GM19324 (cell line): ENCODE results near the gene PLAAT3.
"Not testable (repeated sequence)": the region's sequence is repeated elsewhere in the genome, so short reads cannot be mapped to it uniquely, and the experiment has no call there.

Source experiments
- ATAC-seq: cut with Tn5 transposase; IDR thresholded peaks from one replicate; pipeline ENCODE4 v1.9.1; 2021; ENCODE audit warnings: mild to moderate bottlenecking, moderate library complexity; ENCODE audit not compliant: unreplicated experiment, low FRiP score

PLAAT3 gene

DNA sequence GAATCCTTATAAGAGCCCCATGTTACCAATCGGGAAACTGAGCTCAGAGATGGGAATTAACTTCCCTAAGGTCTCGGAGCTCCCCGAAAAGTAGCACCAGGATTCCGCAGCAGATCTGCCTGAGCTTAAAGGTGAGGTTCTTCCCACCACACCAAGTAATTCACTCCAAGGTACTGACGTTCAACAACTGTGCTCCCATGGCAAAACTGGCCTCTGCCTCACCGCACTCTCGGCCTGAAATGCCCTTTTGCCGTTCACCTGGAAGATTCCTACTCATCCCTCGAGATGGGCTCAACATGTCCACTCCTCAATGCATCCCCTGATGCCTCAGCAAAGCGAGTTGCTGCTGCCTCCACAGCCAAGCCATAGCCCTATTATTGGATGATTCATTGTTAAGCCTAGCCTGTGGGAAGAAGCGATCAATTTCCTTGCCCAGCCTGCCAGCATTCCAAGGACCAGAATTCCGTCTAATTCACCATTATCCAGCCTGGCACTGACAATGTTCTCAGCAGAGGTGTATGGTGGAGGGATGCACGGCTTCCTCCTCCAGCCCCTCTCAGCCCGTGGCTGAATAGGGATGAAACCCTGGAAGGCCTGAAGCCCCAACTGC is 4.2 kb downstream of the PLAAT3 start:
- ATAC-seq: no peak

DNA sequence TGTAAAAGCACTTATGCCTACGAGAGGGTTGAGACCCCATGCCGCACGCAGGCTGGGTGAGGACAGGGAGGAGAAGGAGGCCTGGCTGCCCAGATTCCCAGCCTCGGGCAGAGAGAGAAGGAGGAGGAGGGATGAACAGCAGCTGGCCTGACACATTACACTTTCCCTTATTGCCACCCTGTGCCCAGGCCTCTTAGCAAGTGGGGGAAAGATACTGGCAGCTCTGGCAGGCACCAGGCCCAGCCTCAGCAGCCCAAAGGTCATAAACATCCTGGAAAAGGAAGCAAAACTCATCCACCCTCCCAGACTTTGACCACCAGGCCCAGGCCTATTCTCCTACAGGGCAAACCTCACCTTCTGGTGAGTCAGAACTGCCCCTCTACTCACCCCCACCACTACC is 4.7 kb downstream of the PLAAT3 start:
- no peak for ATAC-seq

DNA sequence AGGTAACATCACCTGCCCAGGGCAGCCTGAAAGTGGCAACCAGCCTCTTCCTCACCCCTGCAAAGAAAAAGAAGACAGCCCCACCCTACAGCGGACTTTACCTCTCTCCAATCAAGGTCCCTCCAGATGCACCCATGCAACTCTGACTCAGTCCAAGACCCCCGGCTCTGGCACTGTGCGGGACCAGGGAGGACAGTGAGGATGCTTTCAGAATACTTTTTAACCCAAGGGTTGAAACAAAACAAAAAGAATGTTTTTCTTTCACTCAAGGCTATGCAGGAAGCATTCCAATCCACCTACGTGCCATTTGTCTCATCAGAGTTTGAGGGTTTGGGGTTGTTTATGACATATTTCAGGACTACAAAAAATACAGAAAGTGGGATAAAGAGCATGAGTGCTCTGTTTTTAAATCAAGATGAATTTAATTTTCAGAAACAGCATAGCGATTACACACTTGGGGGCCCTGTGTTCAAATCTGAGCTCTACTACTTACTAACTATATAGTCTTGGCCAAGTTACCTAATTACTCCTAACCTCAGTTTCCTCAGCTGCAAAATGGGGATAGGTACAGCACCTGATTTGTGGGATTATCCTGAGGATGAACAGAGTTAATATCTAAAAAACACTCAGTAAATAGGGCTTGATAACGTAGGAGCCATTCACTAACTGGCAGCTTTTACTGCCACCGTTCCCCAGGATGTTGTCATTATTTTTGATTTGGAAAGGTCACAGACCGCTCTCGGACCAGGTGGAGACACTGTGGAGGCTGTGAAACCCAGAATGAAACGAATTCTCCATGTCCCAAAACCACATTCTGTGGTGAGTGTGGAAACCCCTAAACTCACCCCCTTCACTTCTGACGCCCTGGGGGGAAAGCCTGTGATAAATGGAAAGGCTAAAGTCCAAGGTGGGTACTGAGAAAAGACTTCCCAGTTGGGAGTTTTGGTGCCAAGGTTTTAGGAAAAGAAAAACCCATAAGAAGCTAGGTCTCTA is 5.6 kb downstream of the PLAAT3 start:
- no peak for ATAC-seq

DNA sequence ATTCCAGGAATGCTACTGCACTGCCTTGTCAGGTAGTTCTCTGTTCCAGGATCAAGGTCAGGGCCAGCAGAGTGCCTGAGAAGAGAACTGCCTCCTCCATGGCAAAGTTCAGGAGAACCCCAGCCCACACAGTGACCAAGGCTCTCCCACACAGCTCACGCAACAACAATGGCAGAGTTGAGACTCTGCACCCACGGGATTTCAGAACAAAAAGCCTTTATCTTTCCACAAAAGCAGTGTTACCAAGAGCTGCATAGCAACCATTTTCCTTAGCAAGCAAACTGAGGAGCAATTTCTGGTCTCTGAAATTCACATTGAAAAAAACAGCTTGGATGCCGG is 11.1 kb downstream of the PLAAT3 start:
- ATAC-seq: no peak

GRCh38 chr11:63602290-63603179 is 11.7 kb downstream of the PLAAT3 start:
- not testable (repeated sequence) for ATAC-seq

DNA sequence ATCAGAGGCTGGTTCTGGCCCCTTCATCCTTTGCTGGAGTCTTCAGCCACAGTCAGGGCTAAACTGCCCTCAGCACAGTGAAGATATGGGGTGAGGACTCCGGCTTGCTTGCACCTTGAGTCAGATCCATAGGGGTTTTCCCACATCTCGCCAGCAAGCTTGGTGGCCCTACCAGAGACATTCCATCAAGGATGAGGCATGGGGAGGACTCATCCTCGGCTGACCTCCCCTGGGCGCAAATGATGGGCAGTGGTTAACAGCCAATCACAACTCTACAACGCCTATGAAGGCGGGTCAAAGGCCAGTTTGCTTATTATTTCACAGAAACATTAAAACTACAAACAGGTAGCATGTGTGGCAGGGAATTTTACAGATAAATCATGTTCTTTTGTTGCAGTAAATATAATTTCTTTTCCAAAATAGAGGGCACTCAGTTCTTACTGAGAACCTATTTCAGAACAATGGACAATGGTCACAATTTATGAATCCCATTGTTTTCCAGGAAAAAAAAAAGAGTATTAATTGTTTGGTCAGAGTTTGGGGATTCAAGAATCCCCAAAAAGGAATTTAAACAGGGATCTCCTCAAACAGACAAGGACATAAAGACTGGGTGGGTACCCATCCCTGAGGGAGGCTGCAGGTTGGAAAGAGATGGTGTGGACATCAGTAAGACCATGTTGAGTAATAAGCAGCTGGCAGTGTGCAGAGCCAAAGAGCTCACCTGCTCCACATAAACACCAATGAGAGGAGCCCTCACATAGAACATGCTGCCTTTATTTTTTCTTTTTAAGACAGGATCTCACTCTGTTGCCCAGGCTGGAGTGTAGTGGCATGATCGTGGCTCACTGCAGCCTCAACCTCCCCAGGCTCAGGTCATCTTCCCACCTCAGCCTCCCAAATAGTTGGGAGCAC is 14.8 kb downstream of the PLAAT3 start:
- ATAC-seq: no peak

DNA sequence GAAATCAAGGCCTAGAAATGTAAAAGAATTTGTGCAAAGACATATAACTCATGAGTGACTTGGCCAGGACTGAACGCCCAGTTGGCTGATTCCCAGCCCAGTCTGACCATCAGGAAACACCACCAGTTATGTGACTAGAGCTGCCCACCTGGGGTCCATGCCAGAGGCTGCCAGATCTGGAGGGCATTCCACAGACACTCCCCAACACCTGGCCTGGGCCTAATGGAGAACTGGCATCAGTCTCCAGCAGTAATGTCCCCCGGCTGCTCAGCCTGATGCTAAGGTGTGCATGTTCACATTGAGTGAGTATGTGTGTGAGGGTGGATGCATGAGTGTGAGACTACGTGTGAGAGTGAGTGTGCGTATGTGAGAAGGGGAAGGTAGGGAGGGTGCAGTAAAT is 15.7 kb downstream of the PLAAT3 start:
- ATAC-seq: no peak

DNA sequence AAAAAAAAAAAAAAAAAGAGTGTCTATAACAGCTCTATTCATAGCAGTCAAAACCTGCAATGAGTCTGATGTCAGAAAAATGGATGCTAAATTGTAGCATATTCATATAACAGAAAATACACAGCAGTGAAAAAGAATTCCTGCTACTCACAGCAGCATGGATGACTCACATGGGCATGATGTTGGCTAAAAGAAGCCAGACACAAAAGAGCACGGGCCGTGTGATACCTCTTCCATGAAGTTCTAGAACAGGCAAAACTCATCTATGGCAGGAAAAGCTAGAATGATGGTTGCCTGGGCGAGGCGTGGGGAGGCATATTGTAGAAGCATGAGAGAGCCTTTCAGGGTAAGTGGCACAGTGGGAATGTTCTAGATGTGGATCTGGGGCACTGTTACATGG is 18.9 kb downstream of the PLAAT3 start:
- ATAC-seq: no peak

GRCh38 chr11:63592975-63593395 is 21.2 kb downstream of the PLAAT3 start:
- no peak for ATAC-seq

GRCh38 chr11:63590024-63590788 is 24.0 kb downstream of the PLAAT3 start:
- no peak for ATAC-seq

DNA sequence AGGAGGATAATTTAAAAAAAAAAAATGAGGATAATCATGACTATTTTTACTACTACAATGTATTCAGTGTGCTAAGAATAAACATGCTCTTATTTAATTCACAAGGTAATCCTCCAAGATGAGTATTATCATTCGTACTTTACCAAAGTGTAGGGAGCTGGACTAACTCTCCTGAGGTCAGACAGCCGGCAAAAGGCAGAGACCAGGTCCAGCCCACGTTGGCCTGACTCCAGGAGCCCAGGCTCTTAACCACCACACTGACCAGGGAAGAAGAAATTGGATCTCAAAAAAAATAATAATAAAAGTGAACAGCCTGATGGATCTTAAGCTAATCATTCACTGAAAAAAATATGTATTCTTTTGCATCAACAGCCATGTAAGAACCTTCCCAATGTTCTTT is 25.2 kb downstream of the PLAAT3 start:
- no peak for ATAC-seq

DNA sequence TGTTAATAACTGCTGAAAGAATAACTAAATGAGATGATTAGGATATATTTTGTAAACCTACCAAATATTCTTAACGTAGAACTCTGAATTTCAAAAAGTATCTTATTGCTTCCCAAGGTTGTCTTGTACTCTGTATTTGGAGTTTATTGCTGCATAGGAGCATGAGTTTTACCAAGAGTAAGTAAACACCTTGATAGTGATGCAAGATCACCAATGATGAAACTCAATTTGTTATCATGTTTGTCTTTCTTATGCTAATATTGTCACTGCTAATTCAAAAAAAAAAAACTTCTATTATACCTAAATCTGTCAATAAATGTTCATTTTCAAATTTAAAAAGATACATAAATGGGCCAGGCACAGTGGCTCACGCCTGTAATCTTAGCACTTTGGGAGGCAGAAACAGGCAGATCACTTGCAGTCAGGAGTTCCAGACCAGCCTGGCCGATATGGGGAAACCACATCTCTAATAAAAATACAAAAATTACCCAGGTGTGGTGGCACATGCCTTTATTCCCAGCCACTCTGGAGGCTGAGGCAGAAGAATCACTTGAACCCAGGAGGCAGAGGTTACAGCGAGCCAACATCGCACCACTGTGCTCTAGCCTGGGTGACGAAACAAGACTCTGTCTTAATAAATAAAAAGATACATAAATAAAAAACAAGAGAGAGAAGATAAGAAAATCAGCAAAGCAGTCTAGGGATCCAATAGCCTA is 27.6 kb downstream of the PLAAT3 start:
- ATAC-seq: no peak

DNA sequence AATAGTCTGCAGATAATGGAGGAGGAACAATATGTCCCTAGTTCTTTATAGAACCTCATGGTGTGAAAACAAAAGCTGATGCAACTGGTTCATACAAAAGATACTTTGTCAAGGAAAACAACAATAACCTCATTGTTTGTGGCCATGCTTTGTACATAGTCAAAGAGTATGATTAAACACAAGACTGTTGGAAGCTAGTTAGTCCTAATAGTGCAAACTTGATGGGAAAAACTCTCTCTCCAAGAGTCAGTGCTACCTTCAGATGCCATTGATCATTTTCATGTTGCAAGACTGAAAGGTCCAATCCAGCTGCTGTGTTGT is 30.9 kb downstream of the PLAAT3 start:
- ATAC-seq: no peak

DNA sequence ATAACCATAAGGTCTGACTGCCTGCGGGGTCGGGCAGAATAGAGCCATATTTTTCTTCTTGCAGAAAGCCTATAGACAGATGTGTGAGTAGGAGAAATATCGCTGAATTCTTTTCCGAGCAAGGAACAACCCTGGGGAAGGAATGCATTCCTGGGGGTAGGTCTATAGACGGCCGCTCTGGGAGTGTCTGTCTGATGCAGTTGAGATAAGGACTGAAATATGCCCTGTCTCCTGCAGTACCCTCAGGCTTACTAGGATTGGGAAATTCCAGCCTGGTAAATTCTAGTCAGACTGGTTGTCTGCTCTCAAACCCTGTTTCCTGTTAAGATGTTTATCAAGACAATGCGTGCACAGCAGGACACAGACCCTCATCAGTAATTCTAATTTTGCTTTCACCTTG is 33.0 kb downstream of the PLAAT3 start:
- not testable (repeated sequence) for ATAC-seq

DNA sequence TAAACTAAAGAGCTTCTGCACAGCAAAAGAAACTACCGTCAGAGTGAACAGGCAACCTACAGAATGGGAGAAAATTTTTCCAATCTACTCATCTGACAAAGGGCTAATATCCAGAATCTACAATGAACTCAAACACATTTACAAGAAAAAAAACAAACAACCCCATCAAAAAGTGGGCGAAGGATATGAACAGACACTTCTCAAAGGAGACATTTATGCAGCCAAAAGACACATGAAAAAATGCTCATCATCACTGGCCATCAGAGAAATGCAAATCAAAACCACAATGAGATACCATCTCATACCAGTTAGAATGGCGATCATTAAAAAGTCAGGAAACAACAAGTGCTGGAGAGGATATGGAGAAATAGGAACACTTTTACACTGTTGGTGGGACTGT is 35.4 kb downstream of the PLAAT3 start:
- not testable (repeated sequence) for ATAC-seq

DNA sequence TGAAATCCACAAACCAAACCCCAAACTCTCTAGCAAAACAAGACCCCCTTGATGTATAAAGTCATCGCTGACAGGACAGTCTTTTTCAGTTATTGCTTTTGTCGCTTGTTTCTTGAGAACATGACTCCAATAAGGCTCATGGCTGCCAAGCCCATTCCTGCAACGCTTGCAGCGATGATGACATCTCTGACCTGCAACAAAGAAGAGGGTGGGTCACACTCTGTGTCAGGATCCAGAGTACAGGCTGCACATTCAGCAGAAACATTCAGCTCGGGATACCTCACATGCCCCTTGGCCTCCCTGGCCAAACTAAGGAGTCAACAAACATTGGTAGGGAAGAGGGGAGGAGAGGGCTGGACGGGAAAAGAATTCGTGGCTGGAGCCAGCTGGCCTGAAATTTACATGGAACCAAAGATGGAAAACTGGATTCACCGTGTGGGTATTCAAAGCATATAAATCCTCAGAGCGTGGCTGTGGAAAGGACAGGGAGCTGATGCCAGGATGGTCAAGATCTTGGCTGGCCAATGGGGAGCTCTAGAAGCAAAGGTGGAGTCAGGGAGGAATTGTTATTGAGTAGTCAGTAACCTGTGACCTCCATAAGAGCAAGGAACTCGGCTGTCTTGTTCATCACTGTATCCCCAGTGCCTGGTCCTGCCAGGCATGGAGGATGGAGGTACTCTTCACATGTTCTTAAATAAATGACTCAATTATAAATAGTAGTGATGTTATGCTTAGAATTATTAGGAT is 39.2 kb downstream of the PLAAT3 start:
- ATAC-seq: no peak

- ATAC-seq: no peak
Observed at GRCh38 chr11:63573881-63574855, 40.1 kb downstream of the PLAAT3 start.
